Hepatocyte (in vitro differentiated cells): ENCODE results near the gene RXFP4.

Source experiments
- CTCF ChIP-seq: fragments of 200-600 bp; sonication (generic); IDR thresholded peaks from 2 replicates; pipeline ENCODE4 v1.5.1; 2016; ENCODE audit warnings: antibody characterized with exemption, mild to moderate bottlenecking; ENCODE audit not compliant: poor library complexity
- EZH2phosphoT487 ChIP-seq: fragments of 200-600 bp; sonication (generic); IDR thresholded peaks from one replicate; pipeline ENCODE4 v1.6.1; 2018; ENCODE audit warnings: antibody characterized with exemption, mild to moderate bottlenecking, low read depth, moderate library complexity; ENCODE audit not compliant: unreplicated experiment, severe bottlenecking

GRCh38 chr1:155952505-155952890, 11.1 kb downstream of the RXFP4 start:
- TF ChIP-seq CTCF (no peak), EZH2phosphoT487 (no peak)
